Activated T-cell treated with anti-CD3 and anti-CD28 coated beads, Interleukin-2, amount 50 U/mL, for 72 hours (primary cell): ENCODE results near the gene UACA. TPM values are rescaled to one million over a fixed set of nuclear protein-coding genes. Genes with fewer than 3 reads are reported as not detected.

Experiments used
- ATAC-seq, 2 donors: fragments of 150-1000 bp; cut with Tn5 transposase; replicated peaks in 1 of 2; 2 replicates each; pipeline ENCODE4 v1.10.0; 2021; ENCODE audit warnings: moderate library complexity in 2 of 2, mild to moderate bottlenecking in 1 of 2
- DNase-seq, 2 donors: peaks; one replicate each; pipeline ENCODE4 v3.0.0; 2021 to 2022; ENCODE audit warnings: mixed read lengths in 1 of 2
- H3K27ac Mint-ChIP-seq: one replicate; pipeline ENCODE4 v1.8.0; 2022; ENCODE audit warnings: mild to moderate bottlenecking, moderate library complexity, mixed read lengths
- H3K27me3 Mint-ChIP-seq: one replicate; pipeline ENCODE4 v1.8.0; 2022; ENCODE audit warnings: low read depth, mixed read lengths
- H3K36me3 Mint-ChIP-seq, 2 donors: one replicate each; pipeline ENCODE4 v1.8.0; 2022; ENCODE audit warnings: mixed read lengths in 2 of 2, mild to moderate bottlenecking in 1 of 2; ENCODE audit not compliant: insufficient read depth in 2 of 2
- H3K4me1 Mint-ChIP-seq: one replicate; pipeline ENCODE4 v1.8.0; 2022; ENCODE audit warnings: low read depth, mixed read lengths
- H3K4me3 Mint-ChIP-seq, 2 donors: one replicate each; pipeline ENCODE4 v1.8.0; 2022; ENCODE audit warnings: mild to moderate bottlenecking in 2 of 2, mixed read lengths in 2 of 2, moderate library complexity in 2 of 2
- H3K9me3 Mint-ChIP-seq, 2 donors: one replicate each; pipeline ENCODE4 v1.8.0; 2022; ENCODE audit warnings: mixed read lengths in 2 of 2
- total RNA-seq, 2 donors: library from RNA; stranded (reverse); gene quantifications; one replicate each; pipeline ENCODE4 v1.2.3, GENCODE V29; 2022

Gene UACA
- total RNA-seq, 2 donors from 2014 or later: 1.9 to 2.0 TPM

DNA sequence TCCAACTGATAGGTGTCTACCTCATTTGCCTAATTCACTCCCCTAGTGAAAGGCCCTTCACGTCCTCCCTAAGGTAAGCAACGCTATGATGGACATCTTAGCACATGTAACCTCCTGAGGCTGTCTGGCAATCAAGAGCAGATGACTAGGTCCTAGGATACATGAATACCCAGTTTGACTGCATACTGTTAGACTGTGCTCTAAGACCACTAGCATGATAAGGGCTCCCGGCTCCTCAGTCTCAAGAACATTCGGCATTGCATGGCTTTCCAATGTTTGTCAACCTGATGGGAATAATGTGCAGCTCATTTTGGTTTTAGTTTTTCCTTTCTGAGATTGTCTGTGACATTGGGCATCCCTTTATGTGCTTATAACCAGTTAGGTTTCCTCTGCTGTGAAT is 152.1 kb downstream of the UACA start:
- ATAC-seq (no peak), DNase-seq (no peak)
- H3K4me3 Mint-ChIP-seq: no peak overlapping the region
- no peaks in the 10 kb centered on the region for H3K9me3 Mint-ChIP-seq
- no peak overlapping the region for H3K27ac Mint-ChIP-seq
- H3K4me1 Mint-ChIP-seq: no peaks in the 10 kb centered on the region
- no peaks in the 10 kb centered on the region for H3K36me3 Mint-ChIP-seq
- H3K27me3 Mint-ChIP-seq: peaks cover 18% of the 10 kb centered on the region

DNA sequence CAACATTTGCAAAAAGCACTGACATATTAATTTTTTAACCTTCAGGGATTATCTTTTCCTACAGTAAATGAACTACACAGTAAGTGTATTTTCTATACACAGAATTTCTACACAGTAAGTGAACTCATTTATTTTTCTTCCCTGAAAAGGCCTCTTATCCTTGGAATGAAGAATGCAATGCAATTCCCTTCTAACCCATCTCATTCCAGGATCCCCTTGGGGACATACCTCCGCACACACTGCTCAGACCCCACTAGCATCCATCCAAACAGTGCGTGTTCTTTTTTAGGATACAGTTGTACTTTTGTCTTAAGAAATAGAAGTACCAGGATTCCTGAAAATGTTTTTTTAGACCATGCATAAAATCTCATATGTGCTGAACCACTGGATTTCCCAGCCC is 152.8 kb downstream of the UACA start:
- no peaks in the 10 kb centered on the region for H3K4me1 Mint-ChIP-seq
- ATAC-seq (no peak), DNase-seq (no peak)
- H3K9me3 Mint-ChIP-seq: no peaks in the 10 kb centered on the region
- no peak overlapping the region for H3K27ac Mint-ChIP-seq
- no peaks in the 10 kb centered on the region for H3K36me3 Mint-ChIP-seq
- H3K4me3 Mint-ChIP-seq: no peak overlapping the region
- H3K27me3 Mint-ChIP-seq: peaks cover 18% of the 10 kb centered on the region

DNA sequence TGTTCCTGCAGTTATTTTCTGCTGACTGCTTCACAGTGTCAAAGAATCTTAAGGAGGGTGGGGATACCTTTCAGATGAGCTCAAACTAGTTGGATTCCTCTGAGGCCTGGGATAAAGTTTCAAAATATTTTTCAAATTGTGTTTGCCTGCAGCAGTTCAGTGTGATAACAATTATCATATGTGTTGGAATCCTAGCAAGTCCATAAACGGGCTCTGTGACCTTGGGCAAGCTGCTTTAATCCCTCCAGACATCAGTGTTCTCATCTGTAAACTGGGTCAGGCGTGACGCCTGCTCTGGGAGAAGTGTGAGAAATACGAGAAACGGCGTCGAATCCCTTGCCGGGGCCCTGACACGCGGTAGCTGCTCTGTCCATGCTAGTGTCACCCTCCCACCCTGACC is 153.5 kb downstream of the UACA start:
- no peak overlapping the region for H3K27ac Mint-ChIP-seq
- DNase-seq: no peak
- no peaks in the 10 kb centered on the region for H3K4me1 Mint-ChIP-seq
- no peak for ATAC-seq
- H3K4me3 Mint-ChIP-seq: no peak overlapping the region
- H3K27me3 Mint-ChIP-seq: peaks cover 18% of the 10 kb centered on the region
- no peaks in the 10 kb centered on the region for H3K36me3 Mint-ChIP-seq
- no peaks in the 10 kb centered on the region for H3K9me3 Mint-ChIP-seq

DNA sequence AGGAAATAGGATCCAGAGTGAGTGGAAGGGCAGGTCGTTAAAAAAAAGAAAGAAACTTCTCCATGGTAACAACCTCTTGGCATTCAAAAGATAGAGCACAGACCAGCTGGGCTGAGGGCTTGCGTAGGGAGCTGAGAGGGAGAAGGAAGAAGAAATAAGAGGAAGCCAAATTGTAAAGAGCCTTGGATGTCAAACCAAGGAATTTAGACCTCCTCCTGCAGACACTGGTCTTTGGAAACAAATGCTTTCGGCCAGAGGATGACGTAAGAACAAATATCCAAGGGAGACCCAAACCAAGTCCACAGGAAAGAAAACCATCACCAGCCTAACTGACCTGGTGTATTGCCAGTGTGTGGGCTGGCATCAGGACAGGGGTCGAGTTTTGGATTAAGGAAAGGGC is 155.2 kb downstream of the UACA start:
- H3K36me3 Mint-ChIP-seq: no peaks in the 10 kb centered on the region
- no peak overlapping the region for H3K27ac Mint-ChIP-seq
- H3K27me3 Mint-ChIP-seq: peaks cover 18% of the 10 kb centered on the region
- no peaks in the 10 kb centered on the region for H3K9me3 Mint-ChIP-seq
- ATAC-seq: no peak
- DNase-seq: no peak
- no peaks in the 10 kb centered on the region for H3K4me1 Mint-ChIP-seq
- H3K4me3 Mint-ChIP-seq: no peak overlapping the region

DNA sequence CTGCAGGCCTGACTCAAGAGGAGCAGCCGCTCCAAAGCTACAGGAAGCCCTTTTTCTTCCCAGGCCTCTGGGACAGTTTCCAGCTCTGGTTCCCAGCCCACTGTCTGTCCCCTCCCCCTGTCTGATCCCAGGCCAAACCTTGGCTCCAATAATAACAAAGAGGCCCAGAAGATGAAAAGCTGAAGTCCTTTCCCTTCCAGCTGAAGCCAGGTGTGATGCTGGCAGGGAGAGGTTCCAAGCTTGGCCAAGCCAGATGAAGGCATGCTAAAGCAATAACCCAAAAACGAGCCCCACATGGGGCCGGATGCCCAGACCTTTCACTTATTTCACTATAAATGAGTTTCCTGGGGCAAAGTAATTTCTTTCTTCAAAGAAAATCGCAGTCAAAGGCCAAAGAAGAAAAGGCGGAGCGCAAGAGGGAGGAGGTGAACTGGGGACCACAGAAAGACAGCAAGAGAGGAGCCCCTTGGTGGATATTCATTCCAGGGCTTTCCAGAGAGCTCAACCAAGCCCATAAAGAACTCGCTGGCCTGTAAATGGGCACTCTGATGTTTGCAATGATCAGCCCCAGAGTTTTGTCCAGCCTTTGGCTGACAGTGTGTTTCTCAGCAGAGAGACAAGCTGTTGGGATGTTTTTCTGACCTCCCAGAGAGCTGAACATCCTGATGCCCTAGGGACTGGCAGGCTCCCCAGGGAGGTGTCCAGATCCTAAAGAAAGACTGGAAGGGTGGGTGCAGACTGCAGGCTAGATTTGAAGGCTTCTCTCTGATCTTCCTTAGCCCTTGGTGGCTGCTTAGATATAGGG is 157.6 kb downstream of the UACA start:
- Mint-ChIP-seq H3K4me1 (no peaks in the 10 kb centered on the region), H3K36me3 (no peaks in the 10 kb centered on the region), H3K27me3 (peaks cover 14% of the 10 kb centered on the region), H3K9me3 (no peaks in the 10 kb centered on the region), H3K4me3 (no peak overlapping the region), H3K27ac (no peak overlapping the region)
- no peak for ATAC-seq
- no peak for DNase-seq

DNA sequence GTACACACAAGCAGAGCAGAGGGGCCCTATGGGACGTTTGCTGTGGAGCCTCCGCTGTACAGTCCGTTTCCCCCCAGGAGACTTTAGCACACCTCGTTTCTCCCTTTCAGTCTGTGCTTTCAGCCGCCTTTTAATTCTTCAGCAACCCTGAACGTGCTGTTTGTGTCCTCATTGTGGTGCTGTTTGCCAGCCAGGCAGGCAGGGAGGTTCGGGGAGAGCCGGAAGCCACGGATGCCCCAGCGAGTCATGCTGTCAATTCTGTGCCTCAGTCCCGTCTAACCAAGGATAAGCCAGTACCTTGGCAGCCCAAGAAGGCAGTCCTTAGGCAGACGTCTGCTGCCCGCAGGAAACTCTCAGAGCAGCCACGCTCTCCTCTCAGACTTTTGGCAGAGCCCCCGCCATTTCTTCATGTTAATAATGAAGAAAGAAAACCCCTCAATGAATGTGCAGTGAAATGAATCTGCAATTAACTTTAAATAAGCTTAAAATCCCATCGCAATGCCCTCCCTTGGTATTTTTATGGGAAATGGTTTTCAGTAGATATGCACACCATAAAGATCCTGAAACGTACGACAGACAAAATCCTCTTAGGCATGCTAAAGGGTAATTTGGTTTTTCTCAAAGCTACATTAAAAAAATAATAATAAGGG is 158.6 kb downstream of the UACA start:
- no peaks in the 10 kb centered on the region for H3K9me3 Mint-ChIP-seq
- no peak overlapping the region for H3K4me3 Mint-ChIP-seq
- ATAC-seq (no peak), DNase-seq (no peak)
- no peaks in the 10 kb centered on the region for H3K4me1 Mint-ChIP-seq
- no peak overlapping the region for H3K27ac Mint-ChIP-seq
- peaks cover 10% of the 10 kb centered on the region for H3K27me3 Mint-ChIP-seq
- no peaks in the 10 kb centered on the region for H3K36me3 Mint-ChIP-seq

Other genes with a start within 250 kb of the UACA start
- under 1 TPM in 1 of 2 donors, not detected in 1; 0.74 TPM for gene LARP6, start 90.6 kb upstream of the UACA start, total RNA-seq
- under 1 TPM; 0.62 to 0.74 TPM for gene THAP10, start 128.9 kb upstream of the UACA start, total RNA-seq
- 1 to 10 TPM in 1 of 2 donors, under 1 TPM in 1; 0.41 to 2.2 TPM for gene LRRC49, start 129.3 kb upstream of the UACA start, total RNA-seq